ENCODE measurements around the gene GALK2.

Gene GALK2

GRCh38 chr15:49328941-49329340 lies 158.9 kb downstream of the GALK2 start:
- H3F3A ChIP-seq (ENCODE audit: insufficient read depth, low read length) = no peaks in the 10 kb centered on the region
- no peak overlapping the region for H3K4me2 ChIP-seq (ENCODE audit: low read depth, low read length)
- H3K9me2 ChIP-seq (replicated peaks; ENCODE audit: insufficient read depth, low read length) = no peaks in the 10 kb centered on the region
- H3K9me3 ChIP-seq (replicated peaks; ENCODE audit: insufficient read depth, low read length) = no peaks in the 10 kb centered on the region
- H4K20me1 ChIP-seq (ENCODE audit: insufficient read depth, low read length) = no peaks in the 10 kb centered on the region
- H3K9ac ChIP-seq (ENCODE audit: low read length) = no peak overlapping the region
- no peak overlapping the region for H2AFZ ChIP-seq (ENCODE audit: low read length)
- DNase-seq = no peak
- H3K36me3 ChIP-seq (replicated peaks; ENCODE audit: insufficient read depth, low read length) = no peaks in the 10 kb centered on the region
- no peaks in the 10 kb centered on the region for H3K27me3 ChIP-seq (replicated peaks; ENCODE audit: insufficient read depth, low read length)
- no peak overlapping the region for H3K27ac ChIP-seq (ENCODE audit: low read length)
- no peak for TF ChIP-seq CTCF (IDR thresholded peaks at IDR 0.05; ENCODE audit: low read length)
- TF ChIP-seq EZH2 (optimal IDR thresholded peaks at IDR 0.05; ENCODE audit: low read depth, low read length) = no peak
- TF ChIP-seq EZH2phosphoT487 (IDR thresholded peaks at IDR 0.05; ENCODE audit: low read length) = no peak
- H3K4me3 ChIP-seq (ENCODE audit: low read length) = no peak overlapping the region
- no peaks in the 10 kb centered on the region for H3K4me1 ChIP-seq (ENCODE audit: low read length)
- H3K79me2 ChIP-seq (ENCODE audit: low read length) = no peaks in the 10 kb centered on the region

GRCh38 chr15:49330166-49330565 lies 160.1 kb downstream of the GALK2 start:
- H3K27me3 ChIP-seq (replicated peaks; ENCODE audit: insufficient read depth, low read length) = no peaks in the 10 kb centered on the region
- H3K4me1 ChIP-seq (ENCODE audit: low read length) = no peaks in the 10 kb centered on the region
- no peaks in the 10 kb centered on the region for H3K9me3 ChIP-seq (replicated peaks; ENCODE audit: insufficient read depth, low read length)
- no peak overlapping the region for H3K9ac ChIP-seq (ENCODE audit: low read length)
- H4K20me1 ChIP-seq (ENCODE audit: insufficient read depth, low read length) = no peaks in the 10 kb centered on the region
- DNase-seq = no peak
- no peak overlapping the region for H3K4me2 ChIP-seq (ENCODE audit: low read depth, low read length)
- H2AFZ ChIP-seq (ENCODE audit: low read length) = no peak overlapping the region
- H3F3A ChIP-seq (ENCODE audit: insufficient read depth, low read length) = no peaks in the 10 kb centered on the region
- TF ChIP-seq EZH2 (optimal IDR thresholded peaks at IDR 0.05; ENCODE audit: low read depth, low read length) (no peak), CTCF (IDR thresholded peaks at IDR 0.05; ENCODE audit: low read length) (no peak), EZH2phosphoT487 (IDR thresholded peaks at IDR 0.05; ENCODE audit: low read length) (no peak)
- no peak overlapping the region for H3K4me3 ChIP-seq (ENCODE audit: low read length)
- H3K36me3 ChIP-seq (replicated peaks; ENCODE audit: insufficient read depth, low read length) = no peaks in the 10 kb centered on the region
- no peak overlapping the region for H3K27ac ChIP-seq (ENCODE audit: low read length)
- no peaks in the 10 kb centered on the region for H3K79me2 ChIP-seq (ENCODE audit: low read length)
- H3K9me2 ChIP-seq (replicated peaks; ENCODE audit: insufficient read depth, low read length) = no peaks in the 10 kb centered on the region

GRCh38 chr15:49331442-49331841 lies 161.4 kb downstream of the GALK2 start:
- no peak overlapping the region for H3K9ac ChIP-seq (ENCODE audit: low read length)
- TF ChIP-seq CTCF (IDR thresholded peaks at IDR 0.05; ENCODE audit: low read length) (no peak), EZH2phosphoT487 (IDR thresholded peaks at IDR 0.05; ENCODE audit: low read length) (no peak), EZH2 (optimal IDR thresholded peaks at IDR 0.05; ENCODE audit: low read depth, low read length) (no peak)

More at GRCh38 chr15:49331442-49331841, 161.4 kb downstream of the GALK2 start:
- Histone ChIP-seq H4K20me1 (ENCODE audit: insufficient read depth, low read length) (no peaks in the 10 kb centered on the region), H3K9me3 (replicated peaks; ENCODE audit: insufficient read depth, low read length) (no peaks in the 10 kb centered on the region), H3F3A (ENCODE audit: insufficient read depth, low read length) (no peaks in the 10 kb centered on the region), H3K27ac (ENCODE audit: low read length) (no peak overlapping the region), H3K79me2 (ENCODE audit: low read length) (no peaks in the 10 kb centered on the region), H3K4me2 (ENCODE audit: low read depth, low read length) (no peak overlapping the region), H3K9me2 (replicated peaks; ENCODE audit: insufficient read depth, low read length) (no peaks in the 10 kb centered on the region), H2AFZ (ENCODE audit: low read length) (no peak overlapping the region), H3K4me1 (ENCODE audit: low read length) (no peaks in the 10 kb centered on the region), H3K4me3 (ENCODE audit: low read length) (no peak overlapping the region), H3K27me3 (replicated peaks; ENCODE audit: insufficient read depth, low read length) (no peaks in the 10 kb centered on the region), H3K36me3 (replicated peaks; ENCODE audit: insufficient read depth, low read length) (no peaks in the 10 kb centered on the region)
- DNase-seq = no peak

Data from MM.1S (cell line).